ENCODE data around the gene PHLDA2.

Gene PHLDA2

DNA sequence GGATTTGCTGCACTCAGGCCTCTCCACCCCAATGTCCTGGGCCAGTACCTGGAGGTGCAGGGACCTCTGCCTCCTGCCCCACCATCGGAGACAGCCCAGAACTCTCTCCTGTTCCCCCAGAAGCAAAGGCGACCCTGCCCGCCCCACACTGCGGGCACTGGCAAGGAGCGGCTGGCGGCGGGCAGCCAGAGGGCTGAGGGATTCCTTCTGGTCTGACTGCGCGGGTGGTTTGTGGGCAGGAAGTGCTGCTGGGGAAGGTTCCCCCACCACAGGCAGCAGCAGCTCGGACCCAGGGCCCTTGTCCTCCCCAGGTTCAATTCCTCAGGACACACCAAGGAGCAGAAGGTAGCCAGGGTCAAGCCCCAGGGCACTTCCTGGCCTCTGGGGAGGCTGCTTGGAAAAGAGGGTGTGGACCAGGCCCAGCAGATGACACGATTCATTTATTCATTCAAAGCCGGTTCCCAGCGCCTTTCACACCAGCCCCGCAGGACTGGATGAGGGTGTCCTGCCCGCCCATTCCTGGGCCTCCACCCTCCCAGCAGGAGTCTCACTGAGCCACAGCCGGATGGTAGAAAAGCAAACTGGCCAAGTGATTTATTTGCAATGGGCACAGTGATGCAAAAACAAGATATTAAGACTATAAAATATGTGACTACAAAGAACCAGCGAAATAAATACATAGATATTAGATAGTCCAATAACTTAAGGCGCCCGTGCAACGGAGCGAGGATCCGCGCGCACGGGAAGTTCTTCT lies 1.2 kb downstream of the PHLDA2 start:
- DNase-seq: no peak

DNA sequence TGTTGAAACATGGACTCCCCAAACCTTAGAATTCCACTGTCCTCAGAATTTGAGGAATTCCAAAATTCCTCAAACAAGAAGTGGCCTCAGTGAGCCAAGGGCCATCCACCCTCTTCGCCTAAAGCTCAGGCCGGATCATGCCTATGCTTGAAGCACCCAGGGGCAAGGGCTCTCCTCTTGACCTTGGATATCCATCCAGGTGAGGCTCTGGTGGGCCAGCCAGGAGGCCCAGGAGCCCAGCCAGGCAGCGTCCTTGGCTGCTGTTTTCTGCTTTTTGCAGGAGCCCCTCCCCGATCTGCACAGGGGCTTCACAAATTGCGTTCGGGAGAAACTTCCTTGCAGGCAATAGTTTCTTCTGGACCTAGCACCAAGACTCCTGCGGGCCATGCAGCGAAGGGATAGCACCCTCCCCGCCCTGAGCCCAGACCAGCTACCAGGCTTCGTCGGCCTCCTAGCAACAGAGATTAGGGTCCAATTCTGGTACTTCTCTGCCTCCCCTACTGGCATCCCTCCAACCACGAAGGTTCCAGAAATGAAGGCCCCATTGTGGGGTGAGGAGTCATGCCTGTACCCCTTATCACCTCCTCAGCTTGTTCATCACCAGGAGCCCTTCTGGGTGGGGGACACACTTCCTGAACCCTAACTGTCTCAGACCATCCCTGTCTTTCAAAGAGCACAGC lies 2.0 kb downstream of the PHLDA2 start:
- DNase-seq: no peak

DNA sequence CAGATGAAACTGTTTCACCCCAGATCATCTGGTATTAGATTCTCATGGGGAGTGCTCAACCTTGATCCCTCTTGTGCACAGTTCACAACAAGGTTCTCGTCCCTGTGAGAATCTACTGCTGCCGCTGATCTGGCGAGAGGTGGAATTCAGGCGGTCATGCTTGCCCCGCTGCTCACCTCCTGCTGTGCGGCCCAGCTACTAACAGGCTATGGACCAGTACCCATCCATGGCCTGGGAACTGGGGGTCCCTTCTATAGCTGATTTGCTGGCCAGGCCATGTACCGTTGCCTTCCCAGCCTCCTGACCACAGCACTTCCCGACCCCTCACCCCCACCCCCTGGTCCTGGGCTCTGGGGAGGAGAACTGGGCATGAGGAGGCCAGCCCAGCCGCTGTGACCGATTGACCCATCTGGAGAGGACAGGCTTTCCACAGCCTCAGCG lies 2.6 kb downstream of the PHLDA2 start:
- DNase-seq: no peak

DNA sequence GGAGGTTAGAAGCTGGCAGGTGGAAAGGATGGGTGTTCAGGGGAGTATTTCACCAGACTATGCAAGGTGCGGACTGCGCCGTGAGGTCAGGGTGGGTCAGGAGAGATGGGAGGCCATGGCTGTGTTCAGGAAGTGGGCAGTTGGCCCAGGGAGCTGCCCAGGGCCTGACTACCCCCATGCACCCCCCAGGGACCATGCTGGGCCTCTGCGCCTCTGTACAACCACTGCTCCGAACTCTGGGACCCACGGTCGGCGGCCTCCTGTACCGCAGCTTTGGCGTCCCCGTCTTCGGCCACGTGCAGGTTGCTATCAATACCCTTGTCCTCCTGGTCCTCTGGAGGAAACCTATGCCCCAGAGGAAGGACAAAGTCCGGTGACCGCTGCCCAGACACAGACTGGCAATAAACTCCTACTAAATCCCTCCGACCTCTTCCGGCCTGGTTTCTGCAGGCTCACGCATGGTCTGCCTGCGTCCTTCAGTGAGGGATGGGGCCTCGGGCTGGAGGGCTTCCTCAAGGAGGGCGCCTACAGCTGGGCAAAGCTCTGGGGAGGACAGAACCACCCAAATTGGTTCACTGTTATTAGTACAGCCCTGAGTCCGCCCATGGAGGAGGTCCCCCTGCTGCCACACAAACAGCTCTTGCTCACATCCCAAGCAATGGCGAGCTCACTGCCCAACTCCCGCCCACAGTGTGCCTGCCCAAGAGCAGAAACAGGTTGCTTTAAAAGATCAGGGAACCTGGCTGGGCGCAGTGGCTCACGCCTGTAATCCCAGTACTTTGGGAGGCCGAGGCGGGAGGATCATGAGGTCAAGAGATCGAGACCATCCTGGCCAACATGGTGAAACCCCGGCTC lies 4.2 kb downstream of the PHLDA2 start:
- DNase-seq: no peak

DNA sequence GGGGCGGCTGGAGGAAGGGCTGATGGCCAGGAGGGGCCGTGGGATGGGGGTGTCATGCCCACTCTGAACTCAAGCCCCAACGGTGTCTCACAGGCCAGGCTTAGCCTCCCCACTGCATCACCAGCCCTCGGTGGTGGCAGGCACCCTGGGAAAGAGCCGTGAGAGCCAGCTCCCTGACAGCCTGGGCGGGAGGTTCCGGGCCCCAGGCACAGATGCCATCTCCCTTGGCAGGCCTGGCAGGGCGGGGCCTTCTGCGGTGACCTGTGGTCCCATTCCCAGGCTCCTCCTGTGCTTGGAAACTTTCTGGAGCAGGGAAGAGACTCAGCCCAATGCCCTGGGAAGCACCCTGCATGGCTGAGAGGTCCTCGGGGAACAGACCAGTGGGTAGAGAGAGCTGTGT lies 4.8 kb downstream of the PHLDA2 start:
- DNase-seq: no peak

DNA sequence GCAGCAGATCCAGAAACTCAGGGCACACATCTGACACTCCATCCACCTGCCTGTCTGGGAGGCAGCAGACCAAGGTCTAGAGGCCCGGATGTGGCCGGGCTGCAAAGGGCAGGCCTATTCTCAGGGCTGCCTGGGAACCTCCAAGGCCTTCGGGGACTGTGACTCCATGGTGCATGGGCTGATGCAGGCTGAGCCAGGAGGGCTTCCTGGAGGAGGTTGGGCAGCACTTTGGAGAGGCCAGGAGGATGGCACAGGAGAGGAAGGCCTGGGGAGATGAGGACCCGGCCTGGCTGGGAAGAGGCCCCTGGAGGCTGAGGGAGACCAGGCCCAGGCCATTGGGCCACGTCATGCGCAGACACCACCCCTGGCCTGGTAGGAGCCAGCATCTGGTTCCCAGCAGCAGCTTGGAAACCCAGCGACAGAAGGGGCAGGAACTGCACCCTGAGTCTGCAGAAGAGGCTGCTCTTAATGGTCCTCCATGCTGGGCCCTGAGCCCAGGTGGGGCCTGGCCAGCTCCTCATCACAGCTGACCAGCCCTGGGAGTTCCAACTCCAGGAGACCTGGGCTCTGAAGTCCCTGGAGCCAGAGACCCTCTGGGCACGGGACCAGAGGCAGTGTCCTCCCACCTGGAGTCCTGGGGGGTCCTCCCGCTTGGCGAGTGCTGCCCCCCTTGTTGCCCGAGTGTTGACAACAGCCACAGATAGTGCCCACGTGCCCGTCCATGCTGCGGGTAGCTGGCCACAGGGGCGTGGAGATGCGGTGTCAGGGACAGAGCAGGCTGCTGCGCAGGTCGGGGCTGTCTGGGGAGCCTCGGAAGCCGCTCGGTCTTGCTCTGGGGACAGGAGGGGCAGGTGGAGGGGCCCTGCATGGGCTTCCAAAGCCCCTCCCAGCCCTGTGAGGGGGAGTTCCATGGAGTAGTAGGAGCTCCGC lies 5.5 kb downstream of the PHLDA2 start:
- DNase-seq: no peak

DNA sequence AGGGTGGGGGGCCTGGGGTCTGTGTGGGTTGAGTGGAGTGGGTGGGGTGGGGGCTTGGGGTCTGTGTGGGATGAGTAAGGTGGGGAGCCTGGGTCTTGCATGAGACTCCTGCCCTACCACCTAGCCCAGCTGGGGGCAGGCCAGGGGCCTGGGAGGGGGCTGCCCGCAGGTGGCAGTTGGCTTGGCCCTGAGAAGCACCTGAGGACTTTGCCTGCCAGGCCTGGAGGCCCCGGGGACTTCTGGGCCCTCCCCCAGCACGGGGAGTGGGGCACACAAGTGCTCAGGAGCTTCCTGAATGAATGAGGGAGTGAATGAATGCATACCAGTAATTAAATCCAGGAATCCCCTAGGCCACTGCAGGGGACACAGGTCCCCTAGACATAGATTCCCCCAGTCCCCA lies 6.6 kb downstream of the PHLDA2 start:
- DNase-seq: no peak

- DNase-seq: no peak
Measured at GRCh38 chr11:2921742-2922493, 7.3 kb downstream of the PHLDA2 start.

DNA sequence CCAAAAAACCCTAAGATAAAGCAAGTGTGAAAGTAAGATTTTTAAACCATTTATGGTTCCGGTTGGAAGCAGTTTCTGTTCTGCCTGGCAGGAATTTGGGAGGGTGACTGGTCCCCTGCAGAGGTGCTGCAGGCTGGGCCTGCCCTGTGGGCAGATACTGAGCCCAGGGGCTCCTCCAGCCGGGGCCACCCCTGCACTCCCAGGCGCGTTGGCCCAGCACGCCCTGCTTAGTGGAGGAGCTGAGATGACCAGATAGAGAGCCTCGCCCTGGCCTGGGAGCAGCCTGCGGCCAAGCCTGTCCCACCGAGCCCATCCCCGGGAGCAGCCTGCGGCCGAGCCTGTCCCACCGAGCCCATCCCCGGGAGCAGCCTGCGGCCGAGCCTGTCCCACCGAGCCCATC lies 8.0 kb downstream of the PHLDA2 start:
- DNase-seq: no peak

- no peak for DNase-seq
Measured at GRCh38 chr11:2920343-2920742, 8.9 kb downstream of the PHLDA2 start.

GRCh38 chr11:2919837-2920236 lies 9.4 kb downstream of the PHLDA2 start:
- DNase-seq: no peak

- DNase-seq: no peak
Measured at GRCh38 chr11:2919188-2919587, 10.0 kb downstream of the PHLDA2 start.

DNA sequence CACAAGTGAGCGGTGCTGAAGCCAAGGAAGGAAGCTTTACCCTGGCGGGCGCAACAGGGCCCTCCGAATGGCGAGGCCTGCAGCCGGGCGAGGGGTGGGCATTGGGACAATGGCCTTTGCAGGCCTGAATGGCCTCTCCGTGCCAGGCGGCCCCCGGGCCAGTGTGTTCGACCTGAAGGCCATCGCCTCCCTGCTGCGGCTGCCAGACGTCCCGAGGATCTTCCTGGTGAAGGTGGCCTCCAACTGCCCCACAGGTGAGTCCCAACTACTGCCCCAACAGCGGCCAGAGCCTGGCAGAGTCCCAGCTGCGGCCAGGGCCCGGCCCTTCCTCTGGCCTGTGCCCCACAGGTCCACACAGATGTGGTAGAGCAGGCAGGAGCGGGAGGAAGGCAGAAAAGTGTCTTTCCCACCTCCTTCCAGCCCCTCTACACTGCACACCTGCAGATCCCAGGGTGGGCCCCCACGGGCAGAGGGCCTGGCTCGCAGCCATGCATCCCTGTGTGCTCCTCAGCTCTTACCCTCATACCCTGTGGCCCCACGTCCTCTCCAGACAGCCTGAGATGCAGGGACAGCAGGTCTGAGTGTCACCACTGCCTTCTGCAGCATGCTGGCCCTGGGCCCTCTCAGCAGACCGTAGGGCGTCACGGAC lies 11.3 kb downstream of the PHLDA2 start:
- no peak for DNase-seq

GRCh38 chr11:2916892-2917645 lies 12.2 kb downstream of the PHLDA2 start:
- no peak for DNase-seq

DNA sequence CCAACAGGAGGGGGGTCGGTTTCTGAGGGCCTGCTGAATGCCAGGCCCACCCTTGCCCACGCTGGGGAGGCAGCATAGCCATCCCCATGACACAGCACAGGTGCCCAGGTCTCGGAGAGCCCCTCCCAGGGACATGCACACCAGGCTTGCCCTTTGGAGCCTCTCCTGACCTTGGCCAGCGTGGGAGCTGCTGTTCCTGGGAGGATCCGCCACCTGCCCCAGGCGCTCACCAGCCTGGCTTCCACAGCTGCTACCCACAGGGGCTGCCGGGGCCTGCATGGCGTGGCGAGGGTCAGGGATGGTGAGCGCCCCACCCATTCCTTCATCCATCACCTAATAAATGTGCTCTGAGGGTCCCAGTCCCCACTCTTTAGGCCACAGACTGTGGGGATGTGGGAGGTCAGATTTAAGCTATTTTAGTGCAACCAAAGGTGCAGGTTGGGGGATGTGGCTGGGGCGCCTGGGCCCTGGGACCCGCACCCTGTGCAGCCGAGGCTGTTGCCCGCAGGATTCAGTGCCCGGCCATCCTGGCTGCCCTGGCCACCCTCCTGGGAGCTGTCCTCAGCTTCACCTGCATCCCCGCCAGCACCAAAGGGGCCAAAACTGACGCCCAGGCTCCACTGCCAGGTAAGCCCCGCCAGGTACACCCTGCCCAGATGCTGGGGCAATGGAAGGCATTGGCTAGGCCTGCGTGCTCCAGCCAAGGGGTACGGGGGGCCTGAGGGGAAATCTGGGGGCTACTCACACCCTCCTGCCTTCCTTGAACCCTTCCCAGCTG lies 12.9 kb downstream of the PHLDA2 start:
- no peak for DNase-seq

DNA sequence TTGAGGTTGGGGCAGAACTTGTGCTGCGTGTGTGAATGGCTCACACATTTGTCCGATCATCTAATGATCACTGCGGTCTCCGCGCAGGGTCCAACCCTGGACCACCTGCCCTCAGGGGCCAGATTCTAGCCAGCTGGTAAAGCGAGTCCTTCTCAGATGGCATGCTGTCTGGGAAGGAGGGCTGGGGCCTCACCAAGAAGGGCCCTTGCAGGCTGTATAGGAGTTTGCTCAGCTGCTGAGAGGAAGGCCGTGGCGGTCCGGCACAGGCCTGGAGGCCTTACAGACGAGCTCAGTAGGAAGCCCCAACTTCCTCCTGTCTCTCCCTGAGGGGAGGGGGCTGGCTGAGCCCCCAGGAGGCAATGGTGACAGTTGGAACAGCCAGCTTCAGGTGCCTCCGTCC lies 13.7 kb downstream of the PHLDA2 start:
- DNase-seq: no peak

GRCh38 chr11:2914455-2915195 lies 14.6 kb downstream of the PHLDA2 start:
- no peak for DNase-seq

DNA sequence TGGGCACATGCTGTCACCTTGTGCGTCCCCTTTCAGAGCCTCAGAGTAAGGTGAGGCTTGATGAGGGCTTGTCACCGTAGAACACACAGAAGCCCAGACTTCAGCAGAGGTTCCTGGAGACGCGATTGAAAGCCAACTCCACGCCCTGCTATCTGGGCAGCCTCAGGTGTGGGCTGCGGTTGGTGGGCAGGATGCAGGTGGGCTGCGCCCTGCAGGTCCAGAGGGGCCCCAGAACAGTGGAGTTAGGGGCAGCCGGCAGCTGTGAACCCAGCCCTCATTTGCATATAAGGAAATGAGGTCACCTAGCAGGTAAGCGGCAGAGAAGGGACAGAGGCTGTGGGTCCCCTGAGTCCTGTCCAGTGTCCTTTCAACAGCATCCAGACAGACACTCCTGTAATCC lies 15.4 kb downstream of the PHLDA2 start:
- DNase-seq: no peak

DNA sequence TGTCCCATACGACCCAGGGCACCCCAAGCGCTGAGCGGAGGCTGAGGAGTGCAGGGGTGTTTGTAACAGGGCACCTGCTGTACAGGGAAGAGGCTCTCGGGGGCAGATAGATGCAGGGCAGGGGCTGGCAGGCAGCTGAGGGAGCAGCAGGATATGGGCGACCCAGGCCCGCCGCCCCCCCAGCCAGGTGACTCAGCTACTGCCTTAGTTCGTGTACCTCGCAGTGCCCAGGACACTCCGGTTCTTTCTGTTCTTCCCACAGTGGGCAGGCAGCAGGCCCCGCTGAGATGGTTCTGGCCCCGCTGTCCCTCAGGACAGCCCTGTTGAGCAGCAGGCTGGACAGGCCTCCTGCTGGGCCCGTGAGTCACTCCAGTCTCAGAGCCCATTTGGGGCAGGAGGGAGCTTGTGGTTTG lies 16.2 kb downstream of the PHLDA2 start:
- no peak for DNase-seq
